Suprapubic skin (tissue), 4 donors: ENCODE data around the gene BCAS1.

ENCODE experiments used
- CTCF ChIP-seq, 2 donors: fragments of 200-600 bp in 1 of 2; fragments of 450-650 bp in 1 of 2; sonication (generic) in 1 of 2; IDR thresholded peaks; one replicate each; pipeline ENCODE4 v1.5.1; 2016 to 2019; ENCODE audit warnings: antibody characterized with exemption in 2 of 2, mild to moderate bottlenecking in 1 of 2, moderate library complexity in 1 of 2
- POLR2A ChIP-seq, 2 donors: fragments of 450-650 bp; IDR thresholded peaks; one replicate each; pipeline ENCODE4 v1.6.1; 2017; ENCODE audit warnings: antibody characterized with exemption in 2 of 2, mild to moderate bottlenecking in 2 of 2, moderate library complexity in 2 of 2
- POLR2AphosphoS5 ChIP-seq, 3 donors: sonication (generic); formaldehyde crosslinking; IDR thresholded peaks; one replicate each; pipeline ENCODE4 v1.6.1; 2017; ENCODE audit warnings: antibody characterized with exemption in 3 of 3

- TF ChIP-seq POLR2A (IDR thresholded peaks at IDR 0.05) (no peak), CTCF (IDR thresholded peaks at IDR 0.05) (no peak), POLR2AphosphoS5 (IDR thresholded peaks at IDR 0.05) (no peak)
Observed at GRCh38 chr20:54056762-54057639, 13.4 kb downstream of the BCAS1 start.
